H9 (cell line): ENCODE measurements around the gene CENPL. TPM values are rescaled to one million over a fixed set of nuclear protein-coding genes. Genes with fewer than 3 reads are reported as not detected.
A peak's percentile ranks its signal among the peaks of the same experiment; 100 is the strongest.

Source experiments
- DNase-seq: peaks from one replicate; pipeline ENCODE4 v3.0.0-alpha.2; 2017
- H2AFZ ChIP-seq: one replicate; pipeline ENCODE4 v1.6.1; 2013; ENCODE audit warnings: mild to moderate bottlenecking, low read length, control low read depth, moderate library complexity
- H2AK5ac ChIP-seq: 2 replicates; pipeline ENCODE4 v1.6.1; 2013; ENCODE audit warnings: low read length, control low read depth, mixed read lengths; ENCODE audit not compliant: insufficient read length
- H2BK120ac ChIP-seq: one replicate; pipeline ENCODE4 v1.6.1; 2013; ENCODE audit warnings: low read depth, mild to moderate bottlenecking, low read length, control low read depth, inconsistent platforms; ENCODE audit not compliant: poor library complexity, severe bottlenecking
- H2BK12ac ChIP-seq: 2 replicates; pipeline ENCODE4 v1.6.1; 2013; ENCODE audit warnings: low read length, control low read depth, mixed read lengths, low read depth; ENCODE audit not compliant: insufficient read length
- H2BK15ac ChIP-seq: 2 replicates; pipeline ENCODE4 v1.6.1; 2013; ENCODE audit warnings: low read depth, low read length, control low read depth
- H2BK20ac ChIP-seq: one replicate; pipeline ENCODE4 v1.6.1; 2013; ENCODE audit warnings: low read depth, mild to moderate bottlenecking, low read length, control low read depth, inconsistent platforms; ENCODE audit not compliant: poor library complexity, severe bottlenecking
- H2BK5ac ChIP-seq: 2 replicates; pipeline ENCODE4 v1.6.1; 2013; ENCODE audit warnings: low read length, control low read depth, mixed read lengths; ENCODE audit not compliant: insufficient read length
- H3K14ac ChIP-seq: 2 replicates; pipeline ENCODE4 v1.6.1; 2013; ENCODE audit warnings: low read length, control low read depth; ENCODE audit not compliant: insufficient read depth
- H3K18ac ChIP-seq: 2 replicates; pipeline ENCODE4 v1.6.1; 2013; ENCODE audit warnings: low read depth, mild to moderate bottlenecking, mixed read lengths, low read length, control low read depth; ENCODE audit not compliant: insufficient read length
- H3K23ac ChIP-seq: 2 replicates; pipeline ENCODE4 v1.6.1; 2013; ENCODE audit warnings: low read length, control low read depth, mixed read lengths, low read depth; ENCODE audit not compliant: insufficient read length
- H3K23me2 ChIP-seq: 2 replicates; pipeline ENCODE4 v1.6.1; 2013; ENCODE audit warnings: low read depth, mild to moderate bottlenecking, mixed read lengths, low read length, control low read depth; ENCODE audit not compliant: insufficient read length, poor library complexity, severe bottlenecking
- H3K27ac ChIP-seq: 2 replicates; pipeline ENCODE4 v1.5.1; 2013; ENCODE audit warnings: low read length, control low read depth, mixed read lengths, low read depth; ENCODE audit not compliant: insufficient read length
- H3K27me3 ChIP-seq: 2 replicates; pipeline ENCODE4 v1.6.1; 2013; ENCODE audit warnings: low read length, control low read depth, inconsistent platforms; ENCODE audit not compliant: insufficient read depth
- H3K4ac ChIP-seq: 2 replicates; pipeline ENCODE4 v1.6.1; 2013; ENCODE audit warnings: low read depth, mild to moderate bottlenecking, control low read depth, inconsistent platforms, low read length, moderate library complexity
- H3K4me1 ChIP-seq: 2 replicates; pipeline ENCODE4 v1.6.1; 2013; ENCODE audit warnings: low read length, control low read depth, inconsistent platforms; ENCODE audit not compliant: insufficient read depth
- H3K4me2 ChIP-seq: 2 replicates; pipeline ENCODE4 v1.6.1; 2013; ENCODE audit warnings: low read length, control low read depth, mixed read lengths; ENCODE audit not compliant: insufficient read length, insufficient read depth
- H3K56ac ChIP-seq: 2 replicates; pipeline ENCODE4 v1.6.1; 2013; ENCODE audit warnings: low read depth, mild to moderate bottlenecking, mixed read lengths, low read length, control low read depth; ENCODE audit not compliant: insufficient read length
- H3K79me1 ChIP-seq: 2 replicates; pipeline ENCODE4 v1.6.1; 2013; ENCODE audit warnings: low read depth, mild to moderate bottlenecking, moderate library complexity, low read length, control low read depth, inconsistent platforms; ENCODE audit not compliant: insufficient read depth, poor library complexity, severe bottlenecking
- H3K79me2 ChIP-seq: 2 replicates; pipeline ENCODE4 v1.6.1; 2013; ENCODE audit warnings: low read length, control low read depth, inconsistent platforms; ENCODE audit not compliant: insufficient read depth
- H3K9ac ChIP-seq: 2 replicates; pipeline ENCODE4 v1.6.1; 2013; ENCODE audit warnings: low read length, control low read depth, mixed read lengths; ENCODE audit not compliant: insufficient read length; ENCODE audit errors: extremely low read depth
- H3K9me3 ChIP-seq: one replicate; pipeline ENCODE4 v1.6.1; 2013; ENCODE audit warnings: low read depth, low read length, inconsistent platforms; ENCODE audit not compliant: control insufficient read depth
- H3T11ph ChIP-seq: one replicate; pipeline ENCODE4 v1.6.1; 2013; ENCODE audit warnings: mild to moderate bottlenecking, low read length, control low read depth, inconsistent platforms
- H4K20me1 ChIP-seq: one replicate; pipeline ENCODE4 v1.6.1; 2013; ENCODE audit not compliant: control insufficient read depth, insufficient read length, insufficient read depth
- H4K5ac ChIP-seq: 2 replicates; pipeline ENCODE4 v1.6.1; 2013; ENCODE audit warnings: low read depth, mild to moderate bottlenecking, mixed read lengths, low read length, control low read depth; ENCODE audit not compliant: insufficient read length
- H4K8ac ChIP-seq: replicated peaks from 2 replicates; pipeline ENCODE4 v1.6.1; 2013; ENCODE audit warnings: low read length, control low read depth, mixed read lengths, low read depth; ENCODE audit not compliant: insufficient read length
- H4K91ac ChIP-seq: 2 replicates; pipeline ENCODE4 v1.6.1; 2013; ENCODE audit warnings: low read depth, mild to moderate bottlenecking, moderate library complexity, mixed read lengths, low read length, control low read depth; ENCODE audit not compliant: insufficient read length
- H3K27ac Mint-ChIP-seq, 3 experiments: 2 replicates in 2 of 3; 3 replicates in 1 of 3; pipeline ENCODE4 v1.8.0; 2020 to 2021; ENCODE audit warnings: mixed read lengths in 3 of 3, mild to moderate bottlenecking in 1 of 3, moderate library complexity in 1 of 3
- H3K27me3 Mint-ChIP-seq: 2 replicates; pipeline ENCODE4 v1.8.0; 2021; ENCODE audit warnings: low read depth, mild to moderate bottlenecking, moderate library complexity, mixed read lengths
- H3K36me3 Mint-ChIP-seq, 3 experiments: 2 replicates in 2 of 3; 3 replicates in 1 of 3; pipeline ENCODE4 v1.8.0; 2020 to 2021; ENCODE audit warnings: low read depth in 3 of 3, mixed read lengths in 3 of 3; ENCODE audit not compliant: insufficient read depth in 1 of 3
- H3K4me1 Mint-ChIP-seq, 2 experiments: 2 replicates each; pipeline ENCODE4 v1.8.0; 2020; ENCODE audit warnings: mixed read lengths in 2 of 2
- H3K4me3 Mint-ChIP-seq, 2 experiments: 2 replicates in 1 of 2; 3 replicates in 1 of 2; pipeline ENCODE4 v1.8.0; 2020 to 2021; ENCODE audit warnings: mild to moderate bottlenecking in 2 of 2, mixed read lengths in 2 of 2, moderate library complexity in 1 of 2
- H3K9me3 Mint-ChIP-seq, 2 experiments: 2 replicates in 1 of 2; 3 replicates in 1 of 2; pipeline ENCODE4 v1.8.0; 2020; ENCODE audit warnings: mild to moderate bottlenecking in 2 of 2, mixed read lengths in 2 of 2, moderate library complexity in 1 of 2
- WGBS: extraction: QIAGEN DNeasy Blood & Tissue Kit; methylation state at CpG from one replicate; pipeline ENCODE4 v1.1.7; 2013; ENCODE audit warnings: missing lambda C conversion rate, low lambda C conversion rate, mixed read lengths; ENCODE audit not compliant: insufficient read length; ENCODE audit errors: extremely low coverage; 5-methylcytosine and 5-hydroxymethylcytosine counted together
- total RNA-seq: library from RNA; stranded (reverse); gene quantifications from 2 replicates; pipeline ENCODE4 v1.2.1, GENCODE V29; 2021
- TF ChIP-seq, protein P1 (sequence below): fragments of 200-600 bp; sonication (generic); conservative IDR thresholded peaks from 3 replicates; pipeline ENCODE4 v1.8.0; 2021; ENCODE audit warnings: antibody characterized with exemption, mild to moderate bottlenecking

CENPL gene
- total RNA-seq, 1 experiment from 2014 or later = 14.4 TPM

- no peak overlapping the region for H2AK5ac ChIP-seq
- Mint-ChIP-seq H3K27me3 (peaks cover 3% of the 10 kb centered on the region; the same call in 1 of the 2 replicates), H3K4me1 (peaks cover 17 to 19% of the 10 kb centered on the region in 2 experiments), H3K9me3 (peaks cover 0 to 8% of the 10 kb centered on the region in 2 experiments; a peak in 2 of 5 replicates), H3K4me3 (no peak overlapping the region), H3K36me3 (peaks cover 26 to 59% (median 45%) of the 10 kb centered on the region in 3 experiments), H3K27ac (peak overlapping the region in 1 of 3 experiments; percentile 26; a peak in 1 of 7 replicates)
- no peak overlapping the region for H2BK15ac ChIP-seq
- no CpG with 5 or more reads among the region's 2 CpGs for WGBS
- TF ChIP-seq, protein P1, sequence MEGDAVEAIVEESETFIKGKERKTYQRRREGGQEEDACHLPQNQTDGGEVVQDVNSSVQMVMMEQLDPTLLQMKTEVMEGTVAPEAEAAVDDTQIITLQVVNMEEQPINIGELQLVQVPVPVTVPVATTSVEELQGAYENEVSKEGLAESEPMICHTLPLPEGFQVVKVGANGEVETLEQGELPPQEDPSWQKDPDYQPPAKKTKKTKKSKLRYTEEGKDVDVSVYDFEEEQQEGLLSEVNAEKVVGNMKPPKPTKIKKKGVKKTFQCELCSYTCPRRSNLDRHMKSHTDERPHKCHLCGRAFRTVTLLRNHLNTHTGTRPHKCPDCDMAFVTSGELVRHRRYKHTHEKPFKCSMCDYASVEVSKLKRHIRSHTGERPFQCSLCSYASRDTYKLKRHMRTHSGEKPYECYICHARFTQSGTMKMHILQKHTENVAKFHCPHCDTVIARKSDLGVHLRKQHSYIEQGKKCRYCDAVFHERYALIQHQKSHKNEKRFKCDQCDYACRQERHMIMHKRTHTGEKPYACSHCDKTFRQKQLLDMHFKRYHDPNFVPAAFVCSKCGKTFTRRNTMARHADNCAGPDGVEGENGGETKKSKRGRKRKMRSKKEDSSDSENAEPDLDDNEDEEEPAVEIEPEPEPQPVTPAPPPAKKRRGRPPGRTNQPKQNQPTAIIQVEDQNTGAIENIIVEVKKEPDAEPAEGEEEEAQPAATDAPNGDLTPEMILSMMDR = peak; percentile 12; the same call in 1 of the 3 replicates
- H2BK120ac ChIP-seq = no peak overlapping the region
- no peak overlapping the region for H3K56ac ChIP-seq
- no peaks in the 10 kb centered on the region for H3K4me1 ChIP-seq
- H3K79me1 ChIP-seq = no peaks in the 10 kb centered on the region
- H3K18ac ChIP-seq = no peak overlapping the region
- no peak for DNase-seq
- H3K14ac ChIP-seq = no peak overlapping the region
- H3K27me3 ChIP-seq = no peaks in the 10 kb centered on the region
- peaks cover 7% of the 10 kb centered on the region for H3K23me2 ChIP-seq
- H3K27ac ChIP-seq = no peak overlapping the region
- H3K23ac ChIP-seq = no peak overlapping the region
- H3K9me3 ChIP-seq = no peaks in the 10 kb centered on the region
- H4K5ac ChIP-seq = no peak overlapping the region
- no peaks in the 10 kb centered on the region for H4K20me1 ChIP-seq
- no peak overlapping the region for H3K4ac ChIP-seq
- no peak overlapping the region for H2BK12ac ChIP-seq
- H2BK5ac ChIP-seq = no peak overlapping the region
- no peak overlapping the region for H3T11ph ChIP-seq
- H2AFZ ChIP-seq = no peak overlapping the region
- H3K4me2 ChIP-seq = no peak overlapping the region
- no peak overlapping the region for H2BK20ac ChIP-seq
- H3K9ac ChIP-seq = no peak overlapping the region
- peaks cover 12% of the 10 kb centered on the region; the same call in 1 of the 2 replicates for H3K79me2 ChIP-seq
- no peak overlapping the region for H4K8ac ChIP-seq
- H4K91ac ChIP-seq = no peak overlapping the region
Observed at GRCh38 chr1:173871500-173871899, 46.8 kb upstream of the CENPL start.
